ENCODE measurements around the gene CCDC74B. TPM values are rescaled to one million over a fixed set of nuclear protein-coding genes. Genes with fewer than 3 reads are reported as not detected.
A peak's percentile ranks its signal among the peaks of the same experiment; 100 is the strongest.

Gene CCDC74B
- total and polyA plus RNA-seq, 2 of the 8 experiments (the other 6 are each of a cell fraction or from before 2014, with no cell fraction given) = 6.4 to 6.7 TPM

GRCh38 chr2:130135692-130136541 is 9.0 kb downstream of the CCDC74B start:
- WGBS, 2 experiments (ENCODE audit: extremely low coverage in 1 of 2, insufficient coverage in 1 of 2, insufficient read length in 1 of 2, insufficient replicate concordance in 2 of 2, low coverage in 1 of 2, low lambda C conversion rate in 2 of 2, missing lambda C conversion rate in 1 of 2) = 95% methylated on average over 12 of the region's 15 CpGs; no CpG with 5 or more reads in 1 of the 2 experiments
- Histone ChIP-seq H3K9ac (replicated peaks in 1 of 4; ENCODE audit: extremely low read depth in 1 of 4, low read depth in 3 of 4, low read length in 3 of 4) (no peak overlapping the region), H2AFZ (ENCODE audit: low read length) (no peak overlapping the region)

More at GRCh38 chr2:130135692-130136541, 9.0 kb downstream of the CCDC74B start:
- H4K91ac ChIP-seq (replicated peaks; ENCODE audit: insufficient read length, low read length) = no peak overlapping the region
- no peak overlapping the region for H2AK5ac ChIP-seq (ENCODE audit: low read depth, low read length)
- H4K8ac ChIP-seq (ENCODE audit: extremely low read depth, insufficient read depth, low read length) = no peak overlapping the region
- H3K56ac ChIP-seq (replicated peaks; ENCODE audit: insufficient read length, low read depth, low read length) = no peak overlapping the region
- no peak overlapping the region for H3K18ac ChIP-seq (ENCODE audit: extremely low read depth, low read length)
- ChIA-PET CTCF (ENCODE audit: partially characterized antibody) (no interaction called here), POLR2A (ENCODE audit: partially characterized antibody) (no interaction called here)
- no peaks in the 10 kb centered on the region for H3K36me3 ChIP-seq (ENCODE audit: control insufficient read depth in 2 of 4, insufficient read depth in 4 of 4, low read length in 3 of 4)
- no peaks in the 10 kb centered on the region for H3K79me1 ChIP-seq (ENCODE audit: low read depth, low read length)
- H4K5ac ChIP-seq (ENCODE audit: insufficient read length, low read depth, low read length) = no peak overlapping the region
- no peak overlapping the region for H2BK5ac ChIP-seq (ENCODE audit: low read depth, low read length)
- H2BK15ac ChIP-seq (ENCODE audit: low read length) = no peak overlapping the region
- no peak overlapping the region for H3K27ac ChIP-seq (ENCODE audit: low read depth, low read length)
- H3K23ac ChIP-seq (ENCODE audit: insufficient read length) = no peak overlapping the region
- no peaks in the 10 kb centered on the region for H3K27me3 ChIP-seq (replicated peaks in 1 of 4; ENCODE audit: control insufficient read depth in 3 of 4, extremely low read depth in 1 of 4, insufficient read depth in 3 of 4, low read length in 3 of 4)
- no peak for FAIRE-seq
- H3K14ac ChIP-seq (ENCODE audit: insufficient read length) = no peak overlapping the region
- H3K4me3 ChIP-seq (ENCODE audit: extremely low read depth in 1 of 4, insufficient read depth in 2 of 4, low read depth in 3 of 4, low read length in 4 of 4) = no peak overlapping the region
- peak in 1 of 2 experiments; percentile 28 for DNase-seq (ENCODE audit: low read depth in 1 of 2, low spot score in 2 of 2)
- H3K9me3 ChIP-seq (ENCODE audit: insufficient read depth in 2 of 2, low read depth in 1 of 2, low read length in 1 of 2) = no peaks in the 10 kb centered on the region
- TF ChIP-seq HDAC6 (IDR thresholded peaks at IDR 0.05; ENCODE audit: low read depth, low read length) (no peak), BCL11A (IDR thresholded peaks at IDR 0.05; ENCODE audit: low read depth in 2 of 2, low read length in 2 of 2) (no peak), KDM5A (IDR thresholded peaks at IDR 0.05; ENCODE audit: low read length) (no peak)
- no peak overlapping the region for H2BK120ac ChIP-seq (replicated peaks; ENCODE audit: low read depth, low read length)
- H2BK12ac ChIP-seq (ENCODE audit: low read depth, low read length) = no peak overlapping the region
- no peaks in the 10 kb centered on the region for H3K23me2 ChIP-seq (ENCODE audit: low read depth, low read length)
- no peaks in the 10 kb centered on the region; a peak in 1 of 4 replicates for H3K79me2 ChIP-seq (ENCODE audit: control insufficient read depth in 1 of 2, insufficient read depth in 2 of 2, low read length in 2 of 2)
- H2BK20ac ChIP-seq (ENCODE audit: low read length) = no peak overlapping the region
- no peaks in the 10 kb centered on the region for H4K20me1 ChIP-seq (replicated peaks in 1 of 2; ENCODE audit: control insufficient read depth in 1 of 2, insufficient read depth in 2 of 2, low read length in 2 of 2)
- H3K4ac ChIP-seq (replicated peaks; ENCODE audit: insufficient read length, low read depth, low read length) = no peak overlapping the region
- H3K4me2 ChIP-seq (ENCODE audit: insufficient read depth in 1 of 2, low read depth in 2 of 2, low read length in 2 of 2) = no peak overlapping the region
- no peaks in the 10 kb centered on the region for H3K4me1 ChIP-seq (replicated peaks in 1 of 4; ENCODE audit: control insufficient read depth in 3 of 4, insufficient read depth in 4 of 4, low read length in 3 of 4)

Measured in H1 (cell line).